ENCODE data around the gene ZNF212.

DNA sequence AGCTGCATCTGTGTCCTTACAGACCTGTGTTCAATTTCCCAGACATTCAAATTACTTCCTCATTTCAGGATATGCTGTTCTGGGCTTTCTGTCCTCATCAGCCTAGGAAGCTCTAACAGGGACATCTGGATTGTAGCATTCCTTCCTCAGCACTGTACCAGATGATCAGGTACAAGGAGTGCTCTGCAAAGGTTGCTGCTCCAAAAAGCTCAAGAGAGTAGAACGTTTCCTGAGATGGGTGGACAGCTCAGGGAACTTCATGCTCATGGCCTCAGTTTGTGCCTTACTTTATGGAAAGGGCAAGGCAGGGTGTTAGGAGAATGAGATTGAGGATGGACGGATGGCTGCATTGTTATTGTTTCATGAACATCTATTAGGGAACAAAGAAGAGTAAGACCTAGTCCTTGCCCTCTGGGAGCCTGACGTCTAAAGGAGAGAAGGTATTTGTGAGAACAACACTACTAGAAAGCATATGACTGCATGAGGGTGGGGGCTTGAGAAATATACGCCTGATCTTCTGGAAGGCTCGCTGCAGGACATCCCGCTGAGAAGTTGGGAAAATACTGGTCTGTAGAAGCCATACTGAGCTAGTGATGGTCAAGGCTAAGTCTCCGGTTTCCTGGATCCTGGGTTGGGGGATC, 10.5 kb upstream of the ZNF212 start:
- TF ChIP-seq, protein P1, sequence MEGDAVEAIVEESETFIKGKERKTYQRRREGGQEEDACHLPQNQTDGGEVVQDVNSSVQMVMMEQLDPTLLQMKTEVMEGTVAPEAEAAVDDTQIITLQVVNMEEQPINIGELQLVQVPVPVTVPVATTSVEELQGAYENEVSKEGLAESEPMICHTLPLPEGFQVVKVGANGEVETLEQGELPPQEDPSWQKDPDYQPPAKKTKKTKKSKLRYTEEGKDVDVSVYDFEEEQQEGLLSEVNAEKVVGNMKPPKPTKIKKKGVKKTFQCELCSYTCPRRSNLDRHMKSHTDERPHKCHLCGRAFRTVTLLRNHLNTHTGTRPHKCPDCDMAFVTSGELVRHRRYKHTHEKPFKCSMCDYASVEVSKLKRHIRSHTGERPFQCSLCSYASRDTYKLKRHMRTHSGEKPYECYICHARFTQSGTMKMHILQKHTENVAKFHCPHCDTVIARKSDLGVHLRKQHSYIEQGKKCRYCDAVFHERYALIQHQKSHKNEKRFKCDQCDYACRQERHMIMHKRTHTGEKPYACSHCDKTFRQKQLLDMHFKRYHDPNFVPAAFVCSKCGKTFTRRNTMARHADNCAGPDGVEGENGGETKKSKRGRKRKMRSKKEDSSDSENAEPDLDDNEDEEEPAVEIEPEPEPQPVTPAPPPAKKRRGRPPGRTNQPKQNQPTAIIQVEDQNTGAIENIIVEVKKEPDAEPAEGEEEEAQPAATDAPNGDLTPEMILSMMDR (IDR thresholded peaks at IDR 0.05), result no peak
- TF ChIP-seq POLR2A (IDR thresholded peaks at IDR 0.05), result no peak

Data from right lobe of liver (tissue), 4 donors.